Measurements from ENCODE around the gene SLC26A6. TPM values are rescaled to one million over a fixed set of nuclear protein-coding genes. Genes with fewer than 3 reads are reported as not detected.

The SLC26A6 gene
- polyA plus RNA-seq, 1 donor from 2014 or later, result 23.6 TPM

GRCh38 chr3:48612309-48612708 is 23.0 kb downstream of the SLC26A6 start:
- H3K9me3 ChIP-seq (ENCODE audit: low read length), result no peaks in the 10 kb centered on the region
- H3K36me3 ChIP-seq (ENCODE audit: insufficient read depth, low read length), result no peaks in the 10 kb centered on the region
- no peaks in the 10 kb centered on the region for H3K9me2 ChIP-seq (ENCODE audit: insufficient read depth, low read length)

More at GRCh38 chr3:48612309-48612708, 23.0 kb downstream of the SLC26A6 start:
- H3K4me2 ChIP-seq (ENCODE audit: low read length), result no peak overlapping the region
- no peak overlapping the region for H3K4me3 ChIP-seq (ENCODE audit: low read length)
- no peaks in the 10 kb centered on the region for H3K27me3 ChIP-seq (ENCODE audit: insufficient read depth, low read depth, low read length)
- no peaks in the 10 kb centered on the region for H3F3A ChIP-seq (ENCODE audit: insufficient read depth, low read length, poor library complexity, severe bottlenecking)
- no peak overlapping the region for H3K9ac ChIP-seq (ENCODE audit: low read length)
- TF ChIP-seq CTCF (IDR thresholded peaks at IDR 0.05; ENCODE audit: poor library complexity, severe bottlenecking) (no peak), SMC3 (conservative IDR thresholded peaks at IDR 0.05; ENCODE audit: poor library complexity) (no peak), EP300 (conservative IDR thresholded peaks at IDR 0.05; ENCODE audit: poor library complexity, severe bottlenecking) (no peak), POLR2AphosphoS5 (IDR thresholded peaks at IDR 0.05) (no peak), REST (IDR thresholded peaks at IDR 0.05; ENCODE audit: borderline replicate concordance) (no peak), RAD21 (conservative IDR thresholded peaks at IDR 0.05) (no peak), EZH2 (IDR thresholded peaks at IDR 0.05; ENCODE audit: borderline replicate concordance, insufficient read depth, low read length, poor library complexity, severe bottlenecking) (no peak)
- no peaks in the 10 kb centered on the region for H4K20me1 ChIP-seq (ENCODE audit: insufficient read depth)
- no peak overlapping the region for H3K27ac ChIP-seq (ENCODE audit: low read length)
- no peak overlapping the region for H2AFZ ChIP-seq (ENCODE audit: low read depth, low read length)
- peaks cover 20% of the 10 kb centered on the region for H3K79me2 ChIP-seq (replicated peaks; ENCODE audit: insufficient read depth, low read length)
